ENCODE results near the gene DOCK11.

The DOCK11 gene

GRCh38 chrX:118503260-118504041 is 7.8 kb downstream of the DOCK11 start:
- no peak overlapping the region for H3K4me2 ChIP-seq (ENCODE audit: low read length)
- H3K27me3 ChIP-seq (ENCODE audit: control insufficient read depth, insufficient read depth, low read length), result no peaks in the 10 kb centered on the region
- no peaks in the 10 kb centered on the region for H3K79me2 ChIP-seq
- no peak overlapping the region for H3K4me3 ChIP-seq (ENCODE audit: low read depth, low read length)
- H3K9ac ChIP-seq, result no peak overlapping the region
- H3K9me3 ChIP-seq (ENCODE audit: control insufficient read depth, low read length), result no peaks in the 10 kb centered on the region
- TF ChIP-seq, protein P1, sequence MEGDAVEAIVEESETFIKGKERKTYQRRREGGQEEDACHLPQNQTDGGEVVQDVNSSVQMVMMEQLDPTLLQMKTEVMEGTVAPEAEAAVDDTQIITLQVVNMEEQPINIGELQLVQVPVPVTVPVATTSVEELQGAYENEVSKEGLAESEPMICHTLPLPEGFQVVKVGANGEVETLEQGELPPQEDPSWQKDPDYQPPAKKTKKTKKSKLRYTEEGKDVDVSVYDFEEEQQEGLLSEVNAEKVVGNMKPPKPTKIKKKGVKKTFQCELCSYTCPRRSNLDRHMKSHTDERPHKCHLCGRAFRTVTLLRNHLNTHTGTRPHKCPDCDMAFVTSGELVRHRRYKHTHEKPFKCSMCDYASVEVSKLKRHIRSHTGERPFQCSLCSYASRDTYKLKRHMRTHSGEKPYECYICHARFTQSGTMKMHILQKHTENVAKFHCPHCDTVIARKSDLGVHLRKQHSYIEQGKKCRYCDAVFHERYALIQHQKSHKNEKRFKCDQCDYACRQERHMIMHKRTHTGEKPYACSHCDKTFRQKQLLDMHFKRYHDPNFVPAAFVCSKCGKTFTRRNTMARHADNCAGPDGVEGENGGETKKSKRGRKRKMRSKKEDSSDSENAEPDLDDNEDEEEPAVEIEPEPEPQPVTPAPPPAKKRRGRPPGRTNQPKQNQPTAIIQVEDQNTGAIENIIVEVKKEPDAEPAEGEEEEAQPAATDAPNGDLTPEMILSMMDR (IDR thresholded peaks at IDR 0.05), result no peak
- H3K36me3 ChIP-seq (ENCODE audit: control insufficient read depth, insufficient read depth, low read length), result no peaks in the 10 kb centered on the region
- H3K4me1 ChIP-seq, result no peaks in the 10 kb centered on the region
- no peak overlapping the region for H3K27ac ChIP-seq
- no peak overlapping the region for H2AFZ ChIP-seq

- TF ChIP-seq, protein P1 (IDR thresholded peaks at IDR 0.05), result no peak
- Histone ChIP-seq H2AFZ (no peak overlapping the region), H3K36me3 (ENCODE audit: control insufficient read depth, insufficient read depth, low read length) (no peaks in the 10 kb centered on the region), H3K27ac (no peak overlapping the region), H3K4me3 (ENCODE audit: low read depth, low read length) (no peak overlapping the region), H3K9ac (no peak overlapping the region), H3K9me3 (ENCODE audit: control insufficient read depth, low read length) (no peaks in the 10 kb centered on the region), H3K27me3 (ENCODE audit: control insufficient read depth, insufficient read depth, low read length) (no peaks in the 10 kb centered on the region), H3K4me2 (ENCODE audit: low read length) (no peak overlapping the region), H3K4me1 (no peaks in the 10 kb centered on the region), H3K79me2 (no peaks in the 10 kb centered on the region)
These were observed 9.0 kb downstream of the DOCK11 start for GRCh38 chrX:118504581-118504980.

- H2AFZ ChIP-seq, result no peak overlapping the region
- H3K4me1 ChIP-seq, result no peaks in the 10 kb centered on the region
- H3K27ac ChIP-seq, result no peak overlapping the region
- no peak overlapping the region for H3K9ac ChIP-seq
- no peaks in the 10 kb centered on the region for H3K36me3 ChIP-seq (ENCODE audit: control insufficient read depth, insufficient read depth, low read length)
- no peak overlapping the region for H3K4me2 ChIP-seq (ENCODE audit: low read length)
- H3K4me3 ChIP-seq (ENCODE audit: low read depth, low read length), result no peak overlapping the region
- TF ChIP-seq, protein P1 (IDR thresholded peaks at IDR 0.05), result no peak
- no peaks in the 10 kb centered on the region for H3K27me3 ChIP-seq (ENCODE audit: control insufficient read depth, insufficient read depth, low read length)
- no peaks in the 10 kb centered on the region for H3K9me3 ChIP-seq (ENCODE audit: control insufficient read depth, low read length)
- no peaks in the 10 kb centered on the region for H3K79me2 ChIP-seq
These were observed 11.3 kb downstream of the DOCK11 start for GRCh38 chrX:118506805-118507480.

GRCh38 chrX:118507766-118508165 is 12.2 kb downstream of the DOCK11 start:
- Histone ChIP-seq H3K4me2 (ENCODE audit: low read length) (no peak overlapping the region), H3K36me3 (ENCODE audit: control insufficient read depth, insufficient read depth, low read length) (no peaks in the 10 kb centered on the region), H3K27ac (no peak overlapping the region), H3K9me3 (ENCODE audit: control insufficient read depth, low read length) (no peaks in the 10 kb centered on the region), H3K27me3 (ENCODE audit: control insufficient read depth, insufficient read depth, low read length) (no peaks in the 10 kb centered on the region), H3K4me3 (ENCODE audit: low read depth, low read length) (no peak overlapping the region), H3K4me1 (no peaks in the 10 kb centered on the region), H3K79me2 (no peaks in the 10 kb centered on the region), H3K9ac (no peak overlapping the region), H2AFZ (no peak overlapping the region)
- TF ChIP-seq, protein P1 (IDR thresholded peaks at IDR 0.05), result no peak

All from parathyroid adenoma (tissue), 2 donors.